Pancreas (tissue), 10 donors: ENCODE data around the gene RP2. TPM values are rescaled to one million over a fixed set of nuclear protein-coding genes. Genes with fewer than 3 reads are reported as not detected.

Source experiments
- ATAC-seq, 4 donors: fragments of 200-7000 bp; cut with Tn5 transposase; one replicate each; pipeline versions ENCODE4 v1.8.0 to v1.9.1; 2020; ENCODE audit warnings: mild to moderate bottlenecking in 4 of 4, moderate library complexity in 4 of 4
- DNase-seq, 6 donors: peaks; one replicate each; pipeline ENCODE4 v3.0.0-alpha.2; 2020
- FAIRE-seq: peaks from 2 replicates; lab custom pipeline; 2012; peaks lifted over from hg19 to GRCh38; lab: Jason Lieb, UNC
- H3K27ac ChIP-seq, 4 donors: fragments of 200-600 bp; sonication (generic); 1 replicate in 3 of 4; 2 replicates in 1 of 4; pipeline versions ENCODE4 v1.5.0 to v1.8.0; 2020
- H3K27me3 ChIP-seq, 4 donors: fragments of 200-600 bp; one replicate each; pipeline ENCODE4 v1.8.0; 2021
- H3K36me3 ChIP-seq, 3 donors: fragments of 200-600 bp; sonication (generic) in 1 of 3; one replicate each; pipeline versions ENCODE4 v1.5.0 to v1.8.0; 2020 to 2021
- H3K4me1 ChIP-seq, 3 donors: fragments of 200-600 bp; one replicate each; pipeline ENCODE4 v1.8.0; 2021
- H3K4me3 ChIP-seq, 4 donors: fragments of 200-600 bp; sonication (generic) in 2 of 4; one replicate each; pipeline versions ENCODE4 v1.5.0 to v1.8.0; 2020 to 2021
- H3K9me3 ChIP-seq, 4 donors: fragments of 200-600 bp; one replicate each; pipeline ENCODE4 v1.8.0; 2021
- WGBS, 2 donors: extraction: QIAGEN DNeasy Blood & Tissue Kit; methylation state at CpG; one replicate each; pipeline ENCODE4 v1.1.7; 2013; 5-methylcytosine and 5-hydroxymethylcytosine counted together
- intact Hi-C, 3 donors: fragments of 100-400 bp; cut with DNase I; formaldehyde crosslinking; loops; one replicate each; pipeline versions ENCODE4 v1.11.1 to v1.14.2; 2022
- polyA plus RNA-seq, 2 donors: library from polyadenylated mRNA; stranded (reverse); fragments of 200-250 nt; gene quantifications; one replicate each; pipeline ENCODE4 v1.2.3, GENCODE V29; 2013
- total RNA-seq, 6 donors: library from RNA; stranded (reverse); fragmentation: NEBNext Ultra II Directional in 4 of 6; extraction: Animal tissue kit (Norgen Biotek cat#: 25700) in 4 of 6; gene quantifications; one replicate each; pipeline versions ENCODE4 v1.2.1 to v1.2.4, GENCODE V29; 2021 to 2023
- TF ChIP-seq, protein P1 (sequence below), 4 donors: fragments of 200-600 bp; sonication (generic) in 3 of 4; IDR thresholded peaks; one replicate each; pipeline versions ENCODE4 v1.5.0 to v1.8.0; 2021; ENCODE audit warnings: antibody characterized with exemption in 4 of 4
- donor health status: healthy with polysubstance abuse.
- donor health status: DM: no; HTN: no; CAD: no; lungs with moderate emphysema.
- donor health status: DM: no; HTN: no; CAD: no.
- donor health status: control.
- donor health status: control.
- donor health status: Bipolar disorder and iron deficiency.
- donor health status: DM: yes; HTN: yes; CAD: no.
- donor health status: DM: no; HTN: no; CAD: no.
- donor health status: DM: no; HTN: no; CAD: no.
- donor health status: DM: yes; HTN: yes; CAD: no.

The RP2 gene
- 1 to 10 TPM; 1.8 to 6.0 (median 2.3) TPM for total RNA-seq
- polyA plus RNA-seq = 1 to 10 TPM; 1.4 to 2.5 TPM

DNA sequence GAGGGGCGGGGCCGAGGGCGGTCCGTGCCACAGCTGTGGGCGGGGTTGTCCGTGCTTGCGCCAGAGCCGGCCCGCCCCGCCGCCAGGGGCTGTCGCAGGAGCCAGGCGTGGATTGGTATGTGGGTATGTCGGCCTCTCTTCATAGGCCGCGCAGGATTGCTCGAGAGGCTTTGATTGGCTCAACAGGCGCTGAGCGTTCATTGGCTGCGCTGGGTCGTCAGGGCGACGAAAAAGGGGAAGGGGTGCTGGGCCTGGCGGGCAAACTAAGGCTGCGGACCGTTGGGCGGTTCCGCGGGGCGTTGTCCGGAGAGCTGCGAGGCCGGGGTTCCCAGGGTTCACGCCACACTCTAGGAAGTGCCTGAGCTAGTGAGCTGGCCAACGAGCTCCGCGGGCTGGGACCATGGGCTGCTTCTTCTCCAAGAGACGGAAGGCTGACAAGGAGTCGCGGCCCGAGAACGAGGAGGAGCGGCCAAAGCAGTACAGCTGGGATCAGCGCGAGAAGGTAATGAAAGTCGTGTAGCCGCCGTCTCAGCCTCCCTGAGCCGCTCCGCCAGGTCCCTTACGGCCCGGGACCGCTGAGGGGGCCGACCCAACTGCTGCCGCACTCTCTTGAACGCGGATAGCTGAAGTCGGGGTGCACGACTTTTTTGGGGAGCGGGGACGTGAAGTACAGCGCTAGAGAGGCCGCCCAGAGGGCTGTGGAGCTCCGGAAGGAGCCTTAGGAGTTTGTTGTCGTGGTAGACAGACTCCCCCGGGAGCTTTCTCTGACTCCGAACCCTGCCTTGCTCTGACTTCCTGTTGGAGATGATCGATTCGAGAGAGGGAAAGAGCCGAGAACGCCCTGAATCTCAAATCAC lies at the start of gene RP2:
Gene RP2 (plus strand): TSS at position 343 of the 857 bp plus-strand sequence. CDS start 58 bp downstream, at position 401.
- DNase-seq = peak; percentile 86 to 94 (median 88)
- intact Hi-C loops = no loop called here
- TF ChIP-seq, protein P1, sequence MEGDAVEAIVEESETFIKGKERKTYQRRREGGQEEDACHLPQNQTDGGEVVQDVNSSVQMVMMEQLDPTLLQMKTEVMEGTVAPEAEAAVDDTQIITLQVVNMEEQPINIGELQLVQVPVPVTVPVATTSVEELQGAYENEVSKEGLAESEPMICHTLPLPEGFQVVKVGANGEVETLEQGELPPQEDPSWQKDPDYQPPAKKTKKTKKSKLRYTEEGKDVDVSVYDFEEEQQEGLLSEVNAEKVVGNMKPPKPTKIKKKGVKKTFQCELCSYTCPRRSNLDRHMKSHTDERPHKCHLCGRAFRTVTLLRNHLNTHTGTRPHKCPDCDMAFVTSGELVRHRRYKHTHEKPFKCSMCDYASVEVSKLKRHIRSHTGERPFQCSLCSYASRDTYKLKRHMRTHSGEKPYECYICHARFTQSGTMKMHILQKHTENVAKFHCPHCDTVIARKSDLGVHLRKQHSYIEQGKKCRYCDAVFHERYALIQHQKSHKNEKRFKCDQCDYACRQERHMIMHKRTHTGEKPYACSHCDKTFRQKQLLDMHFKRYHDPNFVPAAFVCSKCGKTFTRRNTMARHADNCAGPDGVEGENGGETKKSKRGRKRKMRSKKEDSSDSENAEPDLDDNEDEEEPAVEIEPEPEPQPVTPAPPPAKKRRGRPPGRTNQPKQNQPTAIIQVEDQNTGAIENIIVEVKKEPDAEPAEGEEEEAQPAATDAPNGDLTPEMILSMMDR (IDR thresholded peaks at IDR 0.05) = peak in 2 of 4 donors; percentile 14 to 23
- peak; percentile 91 for FAIRE-seq
- Histone ChIP-seq H3K36me3 (no peaks in the 10 kb centered on the region), H3K27me3 (peaks cover 0 to 6% (median 0%) of the 10 kb centered on the region in 4 donors), H3K9me3 (no peaks in the 10 kb centered on the region), H3K4me1 (peaks cover 0 to 8% (median 0%) of the 10 kb centered on the region in 3 donors), H3K27ac (peak within 1 kb of the TSS; percentile 62 to 84 (median 76)), H3K4me3 (peak within 1 kb of the TSS; percentile 44 to 59 (median 57))
- ATAC-seq = peak; percentile 96 to 98 (median 98)
- WGBS, 2 donors = 0 to 36% methylated on average over 70 to 71 of the region's 71 CpGs

DNA sequence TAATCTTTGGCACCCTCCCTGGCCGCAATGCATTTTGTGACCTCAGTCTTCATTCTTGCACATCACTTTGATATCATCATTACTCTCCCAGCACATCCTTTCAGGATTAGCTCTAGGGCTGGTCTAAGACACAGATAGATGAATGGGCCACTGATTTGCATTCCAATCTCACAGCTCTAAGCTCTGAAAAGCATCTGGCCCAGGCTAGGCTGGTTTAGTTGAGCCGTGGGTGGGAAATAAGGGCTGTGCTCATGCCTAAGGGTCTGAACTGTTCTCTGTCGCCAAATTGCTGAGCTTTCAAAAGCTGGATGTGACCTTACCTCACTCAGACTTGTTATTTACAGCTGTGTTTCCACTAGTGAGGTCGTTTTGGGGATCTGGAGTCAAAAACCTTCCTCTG lies 47.9 kb upstream of the RP2 start:
- TF ChIP-seq, protein P1 (IDR thresholded peaks at IDR 0.05) = no peak
- H3K36me3 ChIP-seq = no peaks in the 10 kb centered on the region
- H3K27me3 ChIP-seq = no peaks in the 10 kb centered on the region
- ATAC-seq (no peak), FAIRE-seq (no peak), DNase-seq (no peak)
- WGBS, 2 donors = 55 to 62% methylated on average over 4 of the region's 4 CpGs
- no peak overlapping the region for H3K27ac ChIP-seq
- H3K4me3 ChIP-seq = no peak overlapping the region
- intact Hi-C loops = no loop called here
- H3K9me3 ChIP-seq = no peaks in the 10 kb centered on the region
- H3K4me1 ChIP-seq = peaks cover 0 to 4% (median 0%) of the 10 kb centered on the region in 3 donors

DNA sequence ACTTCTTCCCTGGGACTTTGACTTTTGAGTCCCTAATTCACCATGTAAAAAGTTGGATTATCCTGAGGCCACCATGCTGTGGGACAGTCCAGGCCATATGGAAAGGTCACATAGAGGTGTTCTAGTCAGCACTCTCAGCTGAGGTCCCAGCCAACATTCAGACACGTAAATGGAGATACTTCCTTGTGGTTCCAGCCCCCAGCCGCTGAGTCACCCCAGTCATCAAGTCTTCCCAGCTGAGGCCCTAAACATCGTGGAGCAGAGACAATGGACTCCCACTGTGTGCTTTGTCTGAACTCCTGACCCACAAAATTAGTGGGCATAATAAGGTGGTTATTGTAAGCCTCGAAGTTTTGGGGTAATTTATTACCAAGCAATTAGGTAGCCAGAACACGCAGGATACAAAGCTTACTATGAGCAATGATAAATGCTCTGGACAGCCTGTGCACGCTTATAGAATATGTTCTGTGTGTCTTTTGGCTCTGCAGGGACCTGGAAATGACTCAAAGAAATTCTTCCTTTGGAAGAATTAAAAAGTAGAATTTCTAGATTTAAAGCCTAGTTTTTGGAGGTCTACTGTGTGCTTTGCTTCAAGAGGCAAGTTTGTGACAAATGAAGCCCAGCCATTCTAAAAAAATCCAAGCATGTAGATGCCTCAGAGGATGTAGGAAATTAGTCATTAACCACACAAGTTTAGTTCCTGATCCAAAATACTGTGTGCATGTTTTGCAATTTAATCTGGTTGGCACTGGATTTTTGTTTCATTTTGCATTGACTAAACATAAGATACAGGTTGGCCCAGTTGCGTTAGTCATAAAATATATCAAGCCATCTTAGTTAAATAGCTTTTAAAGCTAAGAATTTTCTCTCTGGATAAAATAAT lies 44.7 kb upstream of the RP2 start:
- Histone ChIP-seq H3K36me3 (no peaks in the 10 kb centered on the region), H3K4me1 (peaks cover 0 to 4% (median 0%) of the 10 kb centered on the region in 3 donors), H3K27me3 (no peaks in the 10 kb centered on the region), H3K4me3 (no peak overlapping the region), H3K9me3 (no peaks in the 10 kb centered on the region), H3K27ac (peak overlapping the region in 3 of 4 donors; percentile 8 to 72 (median 64))
- intact Hi-C loops = loop anchor here in 1 of 3 donors (10.0 kb wide), 1 partner anchor 57 kb away; no protein-coding TSS in a partner anchor
- DNase-seq = peak in 3 of 6 donors; percentile 4 to 15 (median 14)
- ATAC-seq = peak; percentile 85 to 91 (median 87)
- peak; percentile 37 for FAIRE-seq
- WGBS, 2 donors = 31 to 41% methylated on average over 7 of the region's 7 CpGs
- TF ChIP-seq, protein P1 (IDR thresholded peaks at IDR 0.05) = no peak

DNA sequence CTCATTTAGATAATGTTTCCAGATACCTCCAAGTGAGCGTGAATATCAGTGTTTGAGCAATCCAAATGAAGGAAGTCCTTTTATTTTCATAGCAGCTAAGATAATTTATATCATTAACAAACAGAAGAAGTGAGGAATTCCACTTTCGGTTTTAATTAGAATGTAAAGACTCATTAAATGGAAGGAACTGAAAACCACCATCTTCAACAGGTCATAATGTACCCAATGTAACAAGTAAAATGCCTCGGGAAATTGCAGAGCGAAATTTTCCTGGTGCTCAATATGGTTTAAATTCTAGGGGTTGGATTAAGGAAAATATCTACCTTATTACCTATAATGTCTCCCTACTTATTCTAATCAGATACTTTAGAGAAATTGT lies 44.0 kb upstream of the RP2 start:
- no peaks in the 10 kb centered on the region for H3K27me3 ChIP-seq
- no peaks in the 10 kb centered on the region for H3K9me3 ChIP-seq
- H3K36me3 ChIP-seq = no peaks in the 10 kb centered on the region
- intact Hi-C loops = loop anchor here in 1 of 3 donors (10.0 kb wide), 1 partner anchor 58 kb away; no protein-coding TSS in a partner anchor
- FAIRE-seq (no peak), ATAC-seq (no peak), DNase-seq (no peak)
- peaks cover 0 to 4% (median 0%) of the 10 kb centered on the region in 3 donors for H3K4me1 ChIP-seq
- TF ChIP-seq, protein P1 (IDR thresholded peaks at IDR 0.05) = no peak
- WGBS, 2 donors = 33 to 47% methylated on average over 4 of the region's 4 CpGs
- no peak overlapping the region for H3K4me3 ChIP-seq
- peak overlapping the region in 2 of 4 donors; percentile 29 to 72 for H3K27ac ChIP-seq
